OCI-LY1 (cell line): ENCODE data around the gene NRTN.
A peak's percentile ranks its signal among the peaks of the same experiment; 100 is the strongest.

Experiments
- H2AFZ ChIP-seq: fragments of 200-600 bp; sonication (generic), shearing (Covaris generic); 2 replicates; pipeline ENCODE4 v1.6.0; 2014; ENCODE audit warnings: antibody characterized with exemption, mild to moderate bottlenecking, low read length
- H3F3A ChIP-seq: fragments of 200-600 bp; sonication (generic), shearing (Covaris generic); 2 replicates; pipeline ENCODE4 v1.6.0; 2014; ENCODE audit warnings: mild to moderate bottlenecking, antibody characterized with exemption, low read length, moderate library complexity; ENCODE audit not compliant: insufficient read depth
- H3K27ac ChIP-seq: fragments of 200-600 bp; sonication (generic); 2 replicates; pipeline ENCODE4 v1.5.1; 2014; ENCODE audit warnings: low read length, mixed run types, mild to moderate bottlenecking, low read depth; ENCODE audit not compliant: poor library complexity, severe bottlenecking
- H3K27me3 ChIP-seq: fragments of 200-600 bp; sonication (generic); 2 replicates; pipeline ENCODE4 v1.6.0; 2014; ENCODE audit warnings: antibody characterized with exemption, mild to moderate bottlenecking, low read length, moderate library complexity; ENCODE audit not compliant: insufficient read depth
- H3K36me3 ChIP-seq: fragments of 200-600 bp; sonication (generic); 2 replicates; pipeline ENCODE4 v1.6.1; 2014; ENCODE audit warnings: mild to moderate bottlenecking, antibody characterized with exemption, low read length, moderate library complexity, mixed read lengths; ENCODE audit not compliant: insufficient read depth
- H3K4me1 ChIP-seq: fragments of 200-600 bp; sonication (generic); 2 replicates; pipeline ENCODE4 v1.5.1; 2014; ENCODE audit warnings: mild to moderate bottlenecking, low read length, moderate library complexity; ENCODE audit not compliant: insufficient read depth, severe bottlenecking
- H3K4me2 ChIP-seq: fragments of 200-600 bp; sonication (generic), shearing (Covaris generic); 2 replicates; pipeline ENCODE4 v1.6.1; 2014; ENCODE audit warnings: low read length
- H3K4me3 ChIP-seq: fragments of 200-600 bp; sonication (generic); 2 replicates; pipeline ENCODE4 v1.5.1; 2014; ENCODE audit warnings: low read length, low read depth, mild to moderate bottlenecking, mixed read lengths; ENCODE audit not compliant: poor library complexity, severe bottlenecking
- H3K79me2 ChIP-seq: fragments of 200-600 bp; shearing (Covaris generic); 2 replicates; pipeline ENCODE4 v1.6.1; 2016; ENCODE audit warnings: mixed run types, low read length, mixed read lengths; ENCODE audit not compliant: insufficient read depth
- H3K9ac ChIP-seq: fragments of 200-600 bp; sonication (generic), shearing (Covaris generic); 2 replicates; pipeline ENCODE4 v1.6.1; 2014; ENCODE audit warnings: mild to moderate bottlenecking, low read length, mixed read lengths
- H3K9me2 ChIP-seq: fragments of 200-600 bp; sonication (generic), shearing (Covaris generic); 2 replicates; pipeline ENCODE4 v1.6.1; 2014; ENCODE audit warnings: low read depth, mild to moderate bottlenecking, low read length, mixed read lengths
- H3K9me3 ChIP-seq: fragments of 200-600 bp; shearing (Covaris generic); 2 replicates; pipeline ENCODE4 v1.6.1; 2014; ENCODE audit warnings: low read length, mixed read lengths
- H4K20me1 ChIP-seq: fragments of 200-600 bp; sonication (generic), shearing (Covaris generic); 2 replicates; pipeline ENCODE4 v1.6.0; 2016; ENCODE audit warnings: mild to moderate bottlenecking, low read length; ENCODE audit not compliant: insufficient read depth
- CTCF ChIP-seq: fragments of 200-600 bp; sonication (generic), shearing (Covaris generic); IDR thresholded peaks from 2 replicates; pipeline ENCODE4 v1.5.1; 2017; ENCODE audit warnings: mild to moderate bottlenecking, antibody characterized with exemption, low read length, moderate library complexity, mixed read lengths
- EZH2 ChIP-seq: fragments of 200-600 bp; sonication (generic), shearing (Covaris generic); IDR thresholded peaks from 2 replicates; pipeline ENCODE4 v1.8.0; 2017; ENCODE audit warnings: borderline replicate concordance, mixed run types, mild to moderate bottlenecking, antibody characterized with exemption, low read length, moderate library complexity, mixed read lengths

Gene NRTN

DNA sequence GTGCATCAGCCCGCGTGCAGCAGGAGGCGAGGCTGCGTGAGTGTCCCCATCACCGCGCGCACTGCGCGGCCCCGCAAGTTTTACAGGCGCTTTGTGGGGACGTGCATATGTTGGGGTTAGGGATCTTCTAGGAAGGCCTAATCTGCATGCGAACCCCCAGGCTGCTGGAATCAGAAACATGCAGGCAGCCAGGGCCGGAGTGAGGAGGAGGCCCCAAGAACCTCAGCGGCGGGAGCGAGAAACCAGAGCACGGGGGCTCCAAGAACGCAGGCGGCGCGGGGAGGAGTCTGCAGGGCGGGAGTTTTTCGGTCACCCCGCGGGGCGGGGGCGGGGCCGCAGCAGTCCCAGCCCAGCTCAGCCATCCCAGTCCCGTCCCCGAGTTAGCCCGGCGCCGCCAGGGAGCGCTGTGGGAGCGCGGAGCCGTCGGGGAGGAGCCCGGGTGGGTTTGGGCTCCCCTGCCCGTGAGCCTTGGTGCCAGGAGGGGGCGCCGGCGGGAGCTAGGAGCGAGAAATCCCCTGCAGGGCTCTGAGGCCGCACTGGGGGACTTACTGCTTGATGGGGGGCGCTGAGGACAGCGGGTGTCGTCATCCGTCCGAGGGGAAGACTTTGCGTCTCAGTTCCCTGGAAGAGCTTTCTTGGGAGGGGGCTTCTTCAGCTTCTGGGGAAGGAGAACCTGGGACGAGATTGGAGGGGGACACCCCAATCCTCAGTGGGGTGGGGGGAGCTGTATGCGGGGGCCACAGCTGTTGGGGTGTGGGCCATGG is 933 bp upstream of the NRTN start:
- Histone ChIP-seq H3K9me2 (no peaks in the 10 kb centered on the region), H3K9ac (peak overlapping the region; percentile 32; the same call in 1 of the 2 replicates), H3F3A (no peaks in the 10 kb centered on the region), H3K4me2 (peak overlapping the region; percentile 61), H3K27me3 (no peaks in the 10 kb centered on the region; the same call in 1 of the 2 replicates), H4K20me1 (no peaks in the 10 kb centered on the region), H3K9me3 (no peaks in the 10 kb centered on the region), H3K36me3 (no peaks in the 10 kb centered on the region), H3K27ac (no peak overlapping the region), H3K4me1 (peaks cover 18% of the 10 kb centered on the region), H3K4me3 (peak overlapping the region; percentile 46), H3K79me2 (no peaks in the 10 kb centered on the region), H2AFZ (no peak overlapping the region)
- TF ChIP-seq CTCF (peak; percentile 98), EZH2 (no peak)

- peak overlapping the region; percentile 31 for H3K4me3 ChIP-seq
- no peak overlapping the region for H3K9ac ChIP-seq
- H4K20me1 ChIP-seq = no peaks in the 10 kb centered on the region
- H3K79me2 ChIP-seq = no peaks in the 10 kb centered on the region
- H3K27me3 ChIP-seq = no peaks in the 10 kb centered on the region; the same call in 1 of the 2 replicates
- H3K36me3 ChIP-seq = no peaks in the 10 kb centered on the region
- peak overlapping the region; percentile 44 for H3K4me2 ChIP-seq
- no peaks in the 10 kb centered on the region for H3K9me3 ChIP-seq
- H3K4me1 ChIP-seq = peaks cover 18% of the 10 kb centered on the region
- no peak overlapping the region for H2AFZ ChIP-seq
- no peaks in the 10 kb centered on the region for H3F3A ChIP-seq
- TF ChIP-seq EZH2 (no peak), CTCF (peak; percentile 73)
- no peak overlapping the region for H3K27ac ChIP-seq
- H3K9me2 ChIP-seq = no peaks in the 10 kb centered on the region
Measured at GRCh38 chr19:5805462-5806132, 730 bp downstream of the NRTN start.

DNA sequence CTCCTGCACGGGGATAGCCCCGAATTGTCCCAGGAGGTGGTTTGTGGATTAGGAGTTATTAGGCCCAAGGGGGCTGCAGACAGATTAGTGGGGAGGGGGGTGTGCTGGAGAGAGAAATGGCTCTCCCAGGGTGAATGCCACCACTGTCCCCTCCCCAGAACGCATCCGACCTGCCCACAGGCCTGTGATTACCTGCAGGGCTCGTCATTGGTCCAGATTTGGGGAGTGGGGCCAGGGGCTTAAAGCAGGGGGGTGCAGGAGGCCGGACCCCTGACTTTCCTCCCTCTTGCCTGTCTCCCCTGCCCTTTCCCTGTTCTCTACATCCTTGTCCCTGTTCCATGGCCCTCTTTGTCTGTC is 1.2 kb downstream of the NRTN start:
- H3K27me3 ChIP-seq = no peaks in the 10 kb centered on the region; the same call in 1 of the 2 replicates
- no peak overlapping the region for H3K4me3 ChIP-seq
- TF ChIP-seq EZH2 = no peak
- no peak overlapping the region for H3K4me2 ChIP-seq
- no peaks in the 10 kb centered on the region for H3F3A ChIP-seq
- no peak overlapping the region for H3K27ac ChIP-seq
- H3K9ac ChIP-seq = no peak overlapping the region
- H3K9me2 ChIP-seq = no peaks in the 10 kb centered on the region
- H4K20me1 ChIP-seq = no peaks in the 10 kb centered on the region
- no peaks in the 10 kb centered on the region for H3K9me3 ChIP-seq
- no peak overlapping the region for H2AFZ ChIP-seq
- H3K79me2 ChIP-seq = no peaks in the 10 kb centered on the region
- peaks cover 18% of the 10 kb centered on the region for H3K4me1 ChIP-seq
- H3K36me3 ChIP-seq = no peaks in the 10 kb centered on the region
